GM21737 (cell line): ENCODE measurements around the gene PLA2G1B.
"Not testable (repeated sequence)": the region's sequence is repeated elsewhere in the genome, so short reads cannot be mapped to it uniquely, and the experiment has no call there.

ENCODE experiments used
- ATAC-seq: cut with Tn5 transposase; IDR thresholded peaks from one replicate; pipeline ENCODE4 v1.9.1; 2021; ENCODE audit warnings: mild to moderate bottlenecking, moderate library complexity; ENCODE audit not compliant: unreplicated experiment

Gene PLA2G1B

GRCh38 chr12:120359128-120359527, 31.5 kb upstream of the PLA2G1B start:
- no peak for ATAC-seq

GRCh38 chr12:120358412-120359100, 31.0 kb upstream of the PLA2G1B start:
- ATAC-seq, result no peak

GRCh38 chr12:120357104-120357503, 29.5 kb upstream of the PLA2G1B start:
- no peak for ATAC-seq

- no peak for ATAC-seq
Observed at GRCh38 chr12:120356567-120357030, 29.0 kb upstream of the PLA2G1B start.

GRCh38 chr12:120353556-120354317, 26.2 kb upstream of the PLA2G1B start:
- no peak for ATAC-seq

- no peak for ATAC-seq
Observed at GRCh38 chr12:120353136-120353535, 25.6 kb upstream of the PLA2G1B start.

- no peak for ATAC-seq
Observed at GRCh38 chr12:120352117-120352516, 24.5 kb upstream of the PLA2G1B start.

GRCh38 chr12:120350576-120351350, 23.2 kb upstream of the PLA2G1B start:
- no peak for ATAC-seq

- no peak for ATAC-seq
Observed at GRCh38 chr12:120347766-120348165, 20.2 kb upstream of the PLA2G1B start.

GRCh38 chr12:120346681-120347080, 19.1 kb upstream of the PLA2G1B start:
- ATAC-seq, result no peak

GRCh38 chr12:120346031-120346430, 18.5 kb upstream of the PLA2G1B start:
- no peak for ATAC-seq

- no peak for ATAC-seq
Observed at GRCh38 chr12:120343692-120344091, 16.1 kb upstream of the PLA2G1B start.

- ATAC-seq, result no peak
Observed at GRCh38 chr12:120343039-120343537, 15.5 kb upstream of the PLA2G1B start.

GRCh38 chr12:120342175-120343038, 14.8 kb upstream of the PLA2G1B start:
- no peak for ATAC-seq

- no peak for ATAC-seq
Observed at GRCh38 chr12:120339256-120339655, 11.7 kb upstream of the PLA2G1B start.

- ATAC-seq, result no peak
Observed at GRCh38 chr12:120337730-120338129, 10.2 kb upstream of the PLA2G1B start.

- not testable (repeated sequence) for ATAC-seq
Observed at GRCh38 chr12:120336392-120336791, 8.8 kb upstream of the PLA2G1B start.

- not testable (repeated sequence) for ATAC-seq
Observed at GRCh38 chr12:120335447-120335846, 7.9 kb upstream of the PLA2G1B start.

GRCh38 chr12:120332523-120332922, 4.9 kb upstream of the PLA2G1B start:
- no peak for ATAC-seq

- no peak for ATAC-seq
Observed at GRCh38 chr12:120332041-120332440, 4.5 kb upstream of the PLA2G1B start.
